ENCODE measurements around the gene PRKAB1. TPM values are rescaled to one million over a fixed set of nuclear protein-coding genes. Genes with fewer than 3 reads are reported as not detected.

PRKAB1 gene
- total RNA-seq, 1 experiment from 2014 or later: 10.9 TPM

DNA sequence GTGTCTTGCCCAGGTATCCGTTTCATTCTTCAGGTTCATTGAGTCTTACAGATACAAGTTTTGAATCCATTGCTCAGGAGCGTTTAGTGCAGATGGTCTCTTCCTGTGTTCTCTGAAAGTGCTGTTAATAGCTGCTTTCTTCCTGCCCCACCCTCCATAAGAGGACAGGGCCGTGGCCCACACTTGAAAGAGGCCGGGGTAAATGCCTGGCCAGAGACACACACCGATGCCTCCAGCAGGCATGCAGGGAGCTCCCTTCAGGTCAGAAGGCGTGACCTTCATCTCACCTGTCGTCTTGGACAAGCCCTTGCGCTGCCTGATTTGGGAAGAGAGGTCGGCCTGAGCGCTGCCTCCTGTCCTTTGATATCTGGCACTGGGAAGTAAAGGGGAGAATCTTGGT lies 11.6 kb downstream of the PRKAB1 start:
- no peak for DNase-seq (ENCODE audit: low read depth, low spot score)
- in situ Hi-C loops (cut with HindIII; ENCODE audit: low pct_unique_long_range_greater_than_20kb, low sequenced_read_pairs): no loop called here

DNA sequence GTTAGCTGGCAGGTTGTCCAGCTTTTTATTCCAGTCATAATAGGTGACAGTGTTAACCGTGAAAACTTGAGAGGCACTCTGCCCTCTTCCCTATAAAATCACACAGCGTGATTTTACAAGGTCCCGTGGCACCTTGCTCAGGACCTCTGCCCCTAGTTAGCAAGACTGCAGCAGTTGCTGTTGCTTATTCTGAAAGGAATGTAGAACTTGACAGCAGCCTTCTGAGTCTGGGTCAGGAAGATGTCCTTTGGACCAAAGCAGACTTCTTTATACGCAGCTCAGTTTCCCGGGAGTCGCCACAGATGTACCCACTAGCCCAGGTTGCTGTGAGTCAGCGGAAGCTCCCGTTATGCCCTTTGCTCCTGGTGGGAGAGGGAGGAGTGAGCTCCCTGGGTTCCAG lies 13.2 kb downstream of the PRKAB1 start:
- no peak for DNase-seq (ENCODE audit: low read depth, low spot score)
- in situ Hi-C loops (cut with HindIII; ENCODE audit: low pct_unique_long_range_greater_than_20kb, low sequenced_read_pairs): no loop called here

DNA sequence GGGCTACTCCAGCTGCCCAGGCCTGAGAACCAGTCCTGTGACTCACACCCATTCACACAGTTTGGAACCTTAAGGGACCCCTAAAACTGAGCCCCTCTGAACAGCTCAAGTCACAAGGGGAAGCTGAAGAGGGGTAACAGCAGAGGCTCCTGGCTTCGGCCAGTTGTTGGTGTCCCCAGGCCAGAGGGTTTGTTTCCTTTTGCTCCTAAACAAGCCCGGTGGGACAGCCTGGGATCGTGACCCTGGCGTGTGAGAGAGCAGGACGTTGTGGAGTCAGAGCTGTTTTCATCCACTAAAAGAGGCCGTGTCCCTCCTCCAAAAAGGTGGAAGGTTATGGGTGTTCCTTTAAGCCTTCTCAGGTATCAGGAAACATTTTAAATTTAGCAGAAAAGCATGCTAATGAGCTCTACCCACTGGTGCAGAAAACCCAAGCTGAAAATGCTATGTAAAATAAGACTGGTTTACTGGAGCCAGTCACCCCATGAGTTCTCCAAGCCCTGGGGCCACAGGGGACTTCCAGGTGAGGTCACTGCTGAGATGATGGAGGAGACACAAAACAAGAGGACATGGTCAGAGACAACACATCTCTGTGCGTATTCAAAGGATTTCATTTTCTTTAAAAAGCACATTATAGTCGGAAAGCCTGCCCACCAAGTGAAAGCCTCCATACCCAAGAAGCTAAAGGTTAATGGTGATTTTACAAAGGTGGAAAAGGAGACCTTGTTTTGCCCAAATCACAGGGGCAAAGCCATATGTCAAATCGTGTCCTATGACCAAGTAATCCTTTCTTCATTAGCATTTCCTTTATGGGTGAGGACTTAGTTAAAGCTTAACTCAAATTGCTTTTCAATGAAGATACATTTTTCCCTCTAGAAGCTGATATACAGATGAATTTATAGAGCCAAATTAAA lies 14.1 kb downstream of the PRKAB1 start:
- in situ Hi-C loops (cut with HindIII; ENCODE audit: low pct_unique_long_range_greater_than_20kb, low sequenced_read_pairs): no loop called here
- DNase-seq (ENCODE audit: low read depth, low spot score): no peak

DNA sequence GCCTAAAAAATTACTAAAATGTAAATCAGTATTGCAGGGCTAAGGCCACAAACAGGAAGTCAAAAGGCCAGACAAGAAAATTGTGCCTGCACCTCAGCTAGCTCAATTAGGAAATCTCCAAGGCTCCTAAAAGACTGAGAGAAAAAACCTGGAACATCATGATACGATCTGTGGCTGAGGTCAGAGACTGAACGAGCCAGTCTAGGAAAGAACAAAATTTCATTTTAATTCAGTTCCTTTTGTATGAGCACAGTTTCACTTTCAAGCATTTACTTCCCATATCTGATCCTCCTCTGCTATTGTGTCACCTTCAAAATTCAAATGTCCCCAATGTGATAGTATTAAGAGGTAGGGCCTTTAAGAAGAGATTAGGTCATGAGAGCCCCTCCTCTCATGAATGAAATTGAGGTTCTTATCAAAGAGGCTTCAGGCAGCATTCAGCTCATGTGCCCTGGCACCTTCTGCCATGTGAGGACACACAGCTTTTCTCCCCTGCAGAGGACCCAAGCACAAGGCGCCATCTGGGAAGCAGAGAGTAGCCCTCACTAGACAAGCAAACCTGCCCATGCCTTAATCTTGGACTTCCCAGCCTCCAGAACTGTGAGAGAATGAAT lies 14.8 kb downstream of the PRKAB1 start:
- peak; percentile 15 for DNase-seq (ENCODE audit: low read depth, low spot score)
- in situ Hi-C loops (cut with HindIII; ENCODE audit: low pct_unique_long_range_greater_than_20kb, low sequenced_read_pairs): no loop called here

DNA sequence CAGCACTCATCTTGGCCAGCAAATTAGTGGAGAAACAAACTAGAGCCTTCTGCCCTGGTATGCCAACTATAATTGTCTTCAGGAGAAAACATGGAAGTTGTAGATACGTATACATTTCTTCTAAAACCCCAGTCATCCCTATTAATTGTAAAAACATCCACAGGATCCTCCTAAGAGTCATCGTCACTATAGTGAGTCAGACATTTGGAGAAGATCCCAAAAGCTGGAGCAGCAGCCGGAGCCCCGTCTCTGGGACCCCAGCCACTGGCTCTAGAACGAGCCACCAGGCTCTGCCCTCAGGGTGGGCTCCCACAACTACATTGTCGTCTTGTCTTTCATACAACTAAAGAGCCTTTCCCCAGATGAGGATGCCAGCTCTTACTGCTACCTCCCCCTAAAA lies 15.5 kb downstream of the PRKAB1 start:
- no peak for DNase-seq (ENCODE audit: low read depth, low spot score)

DNA sequence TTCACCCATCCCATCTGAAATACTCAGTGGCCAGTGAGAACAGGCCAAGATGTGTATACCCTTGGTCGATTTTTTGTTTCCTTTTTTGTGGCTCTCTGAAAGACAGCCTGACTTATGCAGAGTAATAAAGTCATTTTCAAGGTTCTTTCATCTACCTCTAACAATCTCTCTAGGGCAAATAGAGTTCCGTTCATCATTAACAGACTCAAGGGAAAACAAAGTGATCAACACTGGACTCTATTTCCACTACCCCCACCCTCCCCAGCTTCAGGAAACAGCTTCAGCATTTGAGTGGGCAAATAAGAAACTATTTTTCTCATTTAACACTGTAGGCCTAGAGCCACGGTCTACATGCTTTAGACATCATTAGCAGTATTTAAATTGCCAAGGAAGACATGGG lies 15.9 kb downstream of the PRKAB1 start:
- in situ Hi-C loops (cut with HindIII; ENCODE audit: low pct_unique_long_range_greater_than_20kb, low sequenced_read_pairs): no loop called here
- no peak for DNase-seq (ENCODE audit: low read depth, low spot score)

More for the DNA sequence above, 15.5 kb downstream of the PRKAB1 start:
- in situ Hi-C loops (cut with HindIII; ENCODE audit: low pct_unique_long_range_greater_than_20kb, low sequenced_read_pairs): no loop called here

DNA sequence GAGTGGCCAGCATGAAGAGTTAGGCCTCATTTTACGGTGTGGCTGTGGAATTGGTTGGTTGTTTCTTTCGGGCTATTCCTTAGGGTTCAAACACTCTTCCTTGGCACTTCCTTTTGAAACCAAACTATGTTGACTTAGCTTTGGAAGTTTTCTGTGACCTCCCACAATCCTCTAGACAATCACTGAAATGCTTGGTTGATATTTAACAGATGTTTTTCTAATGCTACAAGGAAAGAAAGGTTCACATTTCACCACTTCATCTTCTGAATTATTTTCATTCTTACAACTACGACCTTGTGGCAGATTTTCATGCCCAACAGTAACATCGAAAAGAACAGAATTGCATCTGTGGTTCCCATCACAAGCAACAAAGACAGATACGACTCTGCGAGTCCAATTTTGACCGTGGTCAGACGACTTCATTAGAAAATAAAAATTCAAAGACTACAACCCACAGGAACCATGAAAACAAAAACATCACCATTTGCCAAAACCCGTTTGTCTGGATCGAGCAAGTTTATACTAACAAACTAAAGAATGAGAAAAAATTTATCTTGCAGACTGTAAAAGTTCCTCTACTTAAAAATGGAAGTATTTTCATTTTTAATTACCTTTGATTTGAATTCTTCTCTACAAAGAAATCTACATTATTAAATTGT lies 16.9 kb downstream of the PRKAB1 start:
- in situ Hi-C loops (cut with HindIII; ENCODE audit: low pct_unique_long_range_greater_than_20kb, low sequenced_read_pairs): no loop called here
- DNase-seq (ENCODE audit: low read depth, low spot score): no peak

DNA sequence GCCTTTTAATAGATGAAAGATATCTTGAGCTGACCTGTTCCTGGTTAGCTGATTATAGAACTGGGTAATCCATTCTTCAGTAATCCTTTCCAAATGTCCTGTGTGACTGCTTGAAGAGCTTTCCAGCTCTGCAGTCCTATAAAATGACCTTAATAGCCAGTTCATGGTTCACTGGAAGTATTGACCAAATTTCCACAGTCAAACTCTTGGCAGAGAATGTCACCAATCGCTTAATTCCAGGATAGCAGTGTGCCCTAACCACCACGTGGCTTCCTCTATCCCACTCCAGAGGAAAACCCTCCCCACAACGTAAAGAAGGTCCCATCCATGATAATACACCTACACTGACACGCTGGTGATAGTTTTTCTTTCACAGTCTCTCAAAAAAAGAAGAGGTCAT lies 17.4 kb downstream of the PRKAB1 start:
- no peak for DNase-seq (ENCODE audit: low read depth, low spot score)
- in situ Hi-C loops (cut with HindIII; ENCODE audit: low pct_unique_long_range_greater_than_20kb, low sequenced_read_pairs): no loop called here

DNA sequence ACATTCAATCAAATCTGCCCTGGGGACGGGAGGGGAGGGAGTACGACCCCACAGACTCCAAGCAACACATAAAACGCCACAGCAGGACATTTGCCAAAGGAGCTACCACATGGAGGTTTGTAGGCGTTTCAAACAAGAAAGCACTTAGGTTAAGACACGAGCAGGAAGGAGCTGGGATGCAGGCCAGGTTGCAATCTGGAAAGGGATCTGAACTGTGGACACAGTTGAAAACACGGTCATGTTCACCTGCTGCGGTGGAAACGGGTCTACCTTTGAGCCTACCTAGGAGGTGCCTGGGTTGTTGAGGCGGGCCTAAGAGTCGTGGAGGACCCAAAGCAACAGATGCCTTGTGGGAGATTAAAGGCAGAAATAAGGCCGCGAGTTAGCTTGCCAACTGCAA lies 18.4 kb downstream of the PRKAB1 start:
- in situ Hi-C loops (cut with HindIII; ENCODE audit: low pct_unique_long_range_greater_than_20kb, low sequenced_read_pairs): no loop called here
- no peak for DNase-seq (ENCODE audit: low read depth, low spot score)

DNA sequence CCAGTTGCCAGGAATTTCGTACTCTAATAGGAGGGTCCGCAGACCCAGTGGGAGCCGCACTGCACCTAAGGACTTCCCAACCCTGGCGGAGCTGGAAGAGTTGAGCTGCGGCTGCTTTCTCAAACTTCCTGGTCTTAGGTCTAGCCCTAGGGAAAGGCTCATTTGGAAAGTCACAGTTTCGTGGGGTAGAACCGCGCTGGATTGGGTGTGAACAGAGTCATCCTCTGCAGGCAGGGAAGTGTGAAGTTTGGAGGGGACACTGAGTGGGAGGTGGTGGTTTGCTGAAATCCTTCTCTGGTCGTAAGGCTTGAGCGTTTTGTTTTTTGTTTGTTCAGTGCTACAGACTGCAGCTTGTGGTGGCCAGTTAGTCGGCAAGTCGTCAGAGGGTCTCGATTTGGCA lies 18.8 kb downstream of the PRKAB1 start:
- in situ Hi-C loops (cut with HindIII; ENCODE audit: low pct_unique_long_range_greater_than_20kb, low sequenced_read_pairs): no loop called here
- DNase-seq (ENCODE audit: low read depth, low spot score): no peak

DNA sequence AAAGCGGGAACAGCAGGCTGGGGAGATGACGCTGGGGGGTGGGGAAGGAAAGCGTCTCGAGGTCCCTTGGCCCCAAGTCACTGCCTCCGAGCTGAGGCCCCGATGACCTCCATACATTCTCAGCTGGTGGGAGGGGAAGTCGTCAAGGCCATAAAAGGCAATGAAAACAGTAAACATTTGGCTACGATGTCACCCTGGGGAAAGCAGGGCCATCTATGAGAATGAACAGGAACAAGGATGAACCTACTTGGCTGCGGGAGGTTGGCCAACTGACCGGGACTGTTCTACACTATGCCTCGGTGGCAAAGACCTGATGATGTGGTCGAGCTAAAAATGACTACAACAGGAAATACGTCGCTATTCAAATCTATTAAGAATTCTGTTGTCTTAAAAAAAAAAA lies 19.5 kb downstream of the PRKAB1 start:
- in situ Hi-C loops (cut with HindIII; ENCODE audit: low pct_unique_long_range_greater_than_20kb, low sequenced_read_pairs): no loop called here
- DNase-seq (ENCODE audit: low read depth, low spot score): no peak

DNA sequence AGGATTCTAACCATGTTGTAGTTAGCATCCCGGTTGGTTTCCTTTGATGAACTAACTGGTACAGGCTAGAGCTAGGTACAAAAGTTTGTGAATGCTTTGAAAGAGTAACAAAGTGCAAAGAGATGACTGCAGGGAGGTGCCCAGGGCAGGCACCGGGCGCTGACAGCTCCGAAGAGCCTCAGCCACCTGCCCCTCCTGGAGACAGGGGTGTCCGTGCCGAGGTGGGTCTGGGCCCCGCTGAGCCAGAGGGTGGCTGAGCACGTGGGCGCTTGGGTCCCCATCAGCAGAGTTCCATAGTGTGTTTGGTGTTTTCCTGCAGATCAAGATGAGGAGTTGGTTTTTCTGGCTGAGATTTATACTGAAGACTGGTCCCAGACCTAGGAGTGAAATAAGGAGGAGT lies 19.9 kb downstream of the PRKAB1 start:
- no peak for DNase-seq (ENCODE audit: low read depth, low spot score)
- in situ Hi-C loops (cut with HindIII; ENCODE audit: low pct_unique_long_range_greater_than_20kb, low sequenced_read_pairs): no loop called here

DNA sequence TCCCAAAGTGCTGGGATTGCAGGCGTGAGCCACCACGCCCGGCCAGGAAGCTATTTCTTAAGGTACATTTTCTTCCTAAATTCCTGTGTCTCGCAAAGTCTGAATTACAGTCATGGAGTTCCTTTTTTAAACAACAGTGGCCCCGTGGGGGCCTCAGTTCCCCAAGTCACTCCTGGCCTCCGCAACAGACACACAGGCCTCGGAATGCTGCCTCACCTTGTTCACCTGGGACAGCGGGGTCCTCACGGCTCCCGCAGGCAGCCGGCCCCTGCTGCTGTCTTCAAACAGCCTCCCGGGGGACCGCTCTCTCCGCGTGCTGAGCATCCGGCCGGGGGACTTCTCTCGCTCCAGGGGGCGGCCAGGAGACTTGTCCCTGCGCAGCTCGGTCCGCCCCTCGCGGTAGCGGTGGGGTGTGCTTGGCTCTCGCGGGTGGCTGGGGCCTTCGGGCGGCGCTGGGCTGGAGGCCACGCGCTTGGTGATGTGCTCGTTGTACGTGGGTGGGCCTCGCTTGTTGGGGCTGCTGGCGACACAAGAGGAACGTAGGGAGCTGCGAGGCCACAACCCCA lies 22.1 kb downstream of the PRKAB1 start:
- in situ Hi-C loops (cut with HindIII; ENCODE audit: low pct_unique_long_range_greater_than_20kb, low sequenced_read_pairs): no loop called here

DNA sequence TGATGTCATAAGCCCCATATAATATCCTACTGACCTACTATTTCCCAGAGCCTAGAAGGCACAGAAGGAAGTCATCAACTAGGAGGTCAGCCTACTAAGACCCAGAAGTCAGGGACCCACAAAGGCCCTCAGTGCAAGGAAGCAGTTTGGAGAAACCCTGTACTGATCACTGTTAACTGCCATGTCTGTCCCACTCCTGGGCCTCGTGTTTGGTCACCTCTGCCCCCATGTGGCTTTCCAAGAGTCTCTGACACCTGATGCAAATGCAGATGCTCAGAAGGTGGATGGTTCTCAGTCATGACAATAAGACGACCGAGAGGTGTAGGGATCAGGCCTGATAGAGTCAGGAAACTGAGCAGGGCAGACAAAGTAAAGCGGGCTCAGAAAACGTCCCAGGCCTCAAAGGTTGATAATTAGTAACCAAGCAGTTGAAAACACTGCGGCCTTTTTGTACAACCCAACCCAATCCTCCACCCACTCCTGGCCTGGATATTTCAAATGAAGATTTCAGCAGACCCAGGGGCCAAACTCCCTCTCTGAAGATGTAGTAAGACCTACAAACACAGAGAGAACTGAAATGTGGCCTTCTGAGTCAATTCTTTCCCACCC lies 23.4 kb downstream of the PRKAB1 start:
- DNase-seq (ENCODE audit: low read depth, low spot score): no peak
- in situ Hi-C loops (cut with HindIII; ENCODE audit: low pct_unique_long_range_greater_than_20kb, low sequenced_read_pairs): no loop called here

More for the DNA sequence above, 22.1 kb downstream of the PRKAB1 start:
- no peak for DNase-seq (ENCODE audit: low read depth, low spot score)

DNA sequence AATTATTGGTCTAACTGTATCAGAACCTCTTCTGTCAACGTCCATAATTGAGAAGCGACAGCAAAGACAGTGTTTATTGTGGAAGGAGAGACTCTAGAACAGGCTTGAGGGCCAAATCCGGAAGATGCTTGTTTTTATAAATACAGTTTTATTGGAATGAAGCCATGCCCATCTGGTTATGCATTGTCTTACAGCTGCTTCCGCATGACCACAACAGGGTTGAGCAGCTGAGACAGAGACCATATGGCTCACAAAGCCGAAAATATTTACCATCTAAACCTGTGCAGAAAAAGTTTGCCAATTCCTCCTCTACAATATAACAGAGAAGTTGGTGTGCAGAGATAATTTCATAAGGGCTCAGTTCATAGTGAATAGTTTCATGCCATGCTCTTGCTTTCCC lies 24.5 kb downstream of the PRKAB1 start:
- DNase-seq (ENCODE audit: low read depth, low spot score): no peak
- in situ Hi-C loops (cut with HindIII; ENCODE audit: low pct_unique_long_range_greater_than_20kb, low sequenced_read_pairs): no loop called here

DNA sequence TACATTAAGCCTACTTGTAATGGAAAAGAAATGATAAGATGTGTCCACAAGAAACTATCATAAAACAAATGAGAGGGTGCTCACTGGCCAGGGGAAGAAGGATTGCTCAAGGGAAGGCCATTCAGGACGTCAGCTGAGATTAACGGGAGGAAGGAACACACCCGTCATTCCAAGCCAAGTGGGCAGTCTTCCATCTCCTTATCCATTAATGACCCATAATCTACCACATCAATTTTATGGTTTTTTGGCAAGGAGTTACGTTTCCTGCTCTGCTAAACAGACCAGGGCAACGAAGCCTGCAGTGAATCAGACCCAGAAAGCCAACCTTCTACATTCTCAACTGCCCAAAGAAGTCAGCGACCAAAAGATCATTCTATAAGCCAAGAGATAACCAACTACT lies 25.1 kb downstream of the PRKAB1 start:
- no peak for DNase-seq (ENCODE audit: low read depth, low spot score)
- in situ Hi-C loops (cut with HindIII; ENCODE audit: low pct_unique_long_range_greater_than_20kb, low sequenced_read_pairs): no loop called here

DNA sequence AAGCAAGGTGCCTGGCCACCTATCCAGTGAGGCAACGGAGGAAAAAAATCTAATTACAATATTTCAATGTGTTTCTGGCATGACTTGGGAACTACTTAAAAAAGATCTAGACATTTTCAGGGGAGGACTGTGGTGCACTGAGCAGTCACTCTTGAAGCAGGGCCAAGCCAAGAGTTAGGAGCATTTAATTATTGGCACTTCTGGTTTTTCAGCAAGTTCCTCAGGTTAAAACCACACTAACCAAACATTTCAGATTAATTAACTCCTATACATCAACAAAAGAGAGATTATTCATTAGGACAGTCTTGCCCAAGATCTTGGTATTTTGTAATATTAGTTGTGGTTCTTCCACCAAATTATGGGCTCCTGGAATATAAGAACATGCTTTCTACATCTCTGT lies 25.6 kb downstream of the PRKAB1 start:
- in situ Hi-C loops (cut with HindIII; ENCODE audit: low pct_unique_long_range_greater_than_20kb, low sequenced_read_pairs): no loop called here
- DNase-seq (ENCODE audit: low read depth, low spot score): no peak

DNA sequence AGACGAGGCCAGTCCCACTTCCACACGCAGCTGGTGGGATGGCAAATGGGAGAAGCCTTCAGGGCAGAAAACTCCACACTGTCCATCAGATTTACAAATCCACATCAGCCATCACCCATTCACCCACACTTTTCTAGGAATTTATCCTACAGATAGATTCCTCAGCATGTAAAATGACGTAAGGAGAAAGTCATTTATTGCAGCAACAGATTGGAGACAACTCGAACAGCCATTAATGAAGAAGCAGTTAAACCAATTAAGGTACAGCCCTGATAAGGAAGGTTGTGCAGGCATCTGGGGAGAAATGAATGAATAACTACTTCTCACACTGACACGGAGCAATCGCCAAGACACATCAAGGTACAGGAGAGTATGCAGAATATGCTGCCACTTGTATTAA lies 26.2 kb downstream of the PRKAB1 start:
- in situ Hi-C loops (cut with HindIII; ENCODE audit: low pct_unique_long_range_greater_than_20kb, low sequenced_read_pairs): no loop called here
- DNase-seq (ENCODE audit: low read depth, low spot score): no peak

Measured in SK-MEL-5 (cell line).